SU-DHL-6 (cell line): Measurements from ENCODE around the gene SLC25A42.

Experiments
- H2AFZ ChIP-seq: fragments of 200-600 bp; sonication (generic); 2 replicates; pipeline ENCODE4 v1.6.1; 2014; ENCODE audit warnings: low read depth, mild to moderate bottlenecking, moderate library complexity, mixed read lengths, antibody characterized with exemption, low read length; ENCODE audit not compliant: severe bottlenecking
- H3F3A ChIP-seq: fragments of 200-600 bp; shearing (Covaris generic); 2 replicates; pipeline ENCODE4 v1.6.0; 2016; ENCODE audit warnings: antibody characterized with exemption, mild to moderate bottlenecking; ENCODE audit not compliant: insufficient read depth
- H3K27ac ChIP-seq: fragments of 200-600 bp; sonication (generic); 2 replicates; pipeline ENCODE4 v1.5.1; 2016; ENCODE audit warnings: low read depth, mild to moderate bottlenecking, low read length, moderate library complexity, mixed read lengths
- H3K27me3 ChIP-seq: fragments of 200-600 bp; sonication (generic), shearing (Covaris generic); 2 replicates; pipeline ENCODE4 v1.6.0; 2014; ENCODE audit warnings: mild to moderate bottlenecking, low read length
- H3K36me3 ChIP-seq: fragments of 200-600 bp; sonication (generic); 2 replicates; pipeline ENCODE4 v1.6.1; 2014; ENCODE audit warnings: mild to moderate bottlenecking, low read length, mixed read lengths
- H3K4me2 ChIP-seq: fragments of 300-600, 200-600 bp; shearing (Covaris generic), sonication (generic); 2 replicates; pipeline ENCODE4 v1.6.0; 2014; ENCODE audit warnings: low read length, low read depth, mild to moderate bottlenecking; ENCODE audit not compliant: poor library complexity, severe bottlenecking
- H3K4me3 ChIP-seq: fragments of 200-600 bp; sonication (generic); 2 replicates; pipeline ENCODE4 v1.5.1; 2014; ENCODE audit warnings: antibody characterized with exemption, low read length, mild to moderate bottlenecking, mixed read lengths; ENCODE audit not compliant: insufficient read depth, poor library complexity, severe bottlenecking
- H3K79me2 ChIP-seq: fragments of 200-600 bp; sonication (generic); 2 replicates; pipeline ENCODE4 v1.6.1; 2014; ENCODE audit warnings: mild to moderate bottlenecking, low read length, moderate library complexity; ENCODE audit not compliant: insufficient read depth
- H3K9ac ChIP-seq: fragments of 200-600 bp; sonication (generic); 2 replicates; pipeline ENCODE4 v1.7.0; 2014; ENCODE audit warnings: mild to moderate bottlenecking, low read length
- H3K9me2 ChIP-seq: fragments of 200-600 bp; sonication (generic); replicated peaks from 2 replicates; pipeline ENCODE4 v1.6.1; 2014; ENCODE audit warnings: low read length; ENCODE audit not compliant: insufficient read depth
- H3K9me3 ChIP-seq: fragments of 200-600 bp; sonication (generic); 2 replicates; pipeline ENCODE4 v1.6.1; 2014; ENCODE audit warnings: low read length, mixed read lengths; ENCODE audit not compliant: insufficient read depth
- H4K20me1 ChIP-seq: fragments of 200-600 bp; sonication (generic); 2 replicates; pipeline ENCODE4 v1.6.1; 2014; ENCODE audit warnings: low read depth, mild to moderate bottlenecking, antibody characterized with exemption, low read length, moderate library complexity, mixed read lengths
- EZH2phosphoT487 ChIP-seq: fragments of 200-600 bp; sonication (generic), shearing (Covaris generic); conservative IDR thresholded peaks from 2 replicates; pipeline ENCODE4 v1.6.1; 2018; ENCODE audit warnings: mild to moderate bottlenecking, antibody characterized with exemption, low read length, moderate library complexity, mixed read lengths
- TF ChIP-seq, protein P1 (sequence below): fragments of 200-600 bp; sonication (generic); IDR thresholded peaks from one replicate; pipeline ENCODE4 v1.5.1; 2017; ENCODE audit warnings: antibody characterized with exemption, mild to moderate bottlenecking, low read length, moderate library complexity; ENCODE audit not compliant: insufficient read depth, poor library complexity, severe bottlenecking

The SLC25A42 gene

DNA sequence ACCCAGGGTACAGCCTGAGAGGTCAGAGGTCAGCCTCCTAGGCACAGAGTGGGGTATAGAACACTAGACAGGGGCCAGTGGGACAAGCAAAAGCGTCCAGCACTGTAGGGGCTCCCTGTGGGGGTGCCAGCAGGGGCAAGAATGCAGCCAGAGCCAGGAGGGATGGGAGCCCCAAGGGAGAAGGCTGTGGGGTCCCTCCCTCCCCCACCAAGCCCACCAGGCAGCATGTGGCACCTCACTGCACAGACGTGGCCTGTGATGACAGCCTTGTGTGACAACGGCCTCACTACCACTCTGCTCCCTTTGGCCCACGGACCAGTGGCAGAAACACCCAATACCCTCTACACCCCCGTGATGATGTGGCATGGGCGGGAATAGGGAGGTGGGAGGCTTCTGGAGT lies 20.3 kb upstream of the SLC25A42 start:
- Histone ChIP-seq H3K9ac (no peak overlapping the region), H3K36me3 (peaks cover 6% of the 10 kb centered on the region; the same call in 1 of the 2 replicates), H3K9me3 (no peaks in the 10 kb centered on the region), H3K27me3 (no peaks in the 10 kb centered on the region), H3K4me3 (no peak overlapping the region), H2AFZ (no peak overlapping the region), H3K27ac (no peak overlapping the region), H3F3A (peaks cover 5% of the 10 kb centered on the region), H3K9me2 (no peaks in the 10 kb centered on the region), H3K4me2 (no peak overlapping the region), H3K79me2 (peaks cover 42% of the 10 kb centered on the region), H4K20me1 (no peaks in the 10 kb centered on the region)
- TF ChIP-seq EZH2phosphoT487, result no peak
- TF ChIP-seq, protein P1, sequence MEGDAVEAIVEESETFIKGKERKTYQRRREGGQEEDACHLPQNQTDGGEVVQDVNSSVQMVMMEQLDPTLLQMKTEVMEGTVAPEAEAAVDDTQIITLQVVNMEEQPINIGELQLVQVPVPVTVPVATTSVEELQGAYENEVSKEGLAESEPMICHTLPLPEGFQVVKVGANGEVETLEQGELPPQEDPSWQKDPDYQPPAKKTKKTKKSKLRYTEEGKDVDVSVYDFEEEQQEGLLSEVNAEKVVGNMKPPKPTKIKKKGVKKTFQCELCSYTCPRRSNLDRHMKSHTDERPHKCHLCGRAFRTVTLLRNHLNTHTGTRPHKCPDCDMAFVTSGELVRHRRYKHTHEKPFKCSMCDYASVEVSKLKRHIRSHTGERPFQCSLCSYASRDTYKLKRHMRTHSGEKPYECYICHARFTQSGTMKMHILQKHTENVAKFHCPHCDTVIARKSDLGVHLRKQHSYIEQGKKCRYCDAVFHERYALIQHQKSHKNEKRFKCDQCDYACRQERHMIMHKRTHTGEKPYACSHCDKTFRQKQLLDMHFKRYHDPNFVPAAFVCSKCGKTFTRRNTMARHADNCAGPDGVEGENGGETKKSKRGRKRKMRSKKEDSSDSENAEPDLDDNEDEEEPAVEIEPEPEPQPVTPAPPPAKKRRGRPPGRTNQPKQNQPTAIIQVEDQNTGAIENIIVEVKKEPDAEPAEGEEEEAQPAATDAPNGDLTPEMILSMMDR, result no peak

DNA sequence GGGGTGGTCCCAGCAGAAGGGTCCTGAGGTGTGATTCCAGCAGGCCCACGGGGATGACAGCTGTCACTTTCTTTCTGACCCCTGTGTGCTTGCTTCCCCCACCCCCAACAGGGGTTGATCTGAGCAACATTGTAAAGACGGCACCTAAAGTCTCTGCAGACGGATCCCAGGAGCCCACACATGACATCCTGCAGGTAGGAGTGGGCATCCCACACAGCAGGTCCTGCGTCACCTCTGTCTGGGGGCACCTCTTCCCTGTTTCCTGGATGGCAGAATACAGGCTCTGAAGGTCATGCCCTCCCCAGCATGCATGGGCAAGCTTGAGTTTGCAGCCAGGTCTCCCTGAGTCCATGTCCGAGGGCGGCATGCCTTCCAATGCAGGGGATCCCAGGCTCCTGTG lies 19.9 kb upstream of the SLC25A42 start:
- H3K79me2 ChIP-seq, result peaks cover 38% of the 10 kb centered on the region
- H3K27me3 ChIP-seq, result no peaks in the 10 kb centered on the region
- H3K27ac ChIP-seq, result no peak overlapping the region
- peaks cover 6% of the 10 kb centered on the region; the same call in 1 of the 2 replicates for H3K36me3 ChIP-seq
- no peak overlapping the region for H3K4me2 ChIP-seq
- no peak overlapping the region for H3K4me3 ChIP-seq
- H3F3A ChIP-seq, result peaks cover 5% of the 10 kb centered on the region
- no peak for TF ChIP-seq EZH2phosphoT487
- TF ChIP-seq, protein P1, result no peak
- no peak overlapping the region for H3K9ac ChIP-seq
- H2AFZ ChIP-seq, result no peak overlapping the region
- no peaks in the 10 kb centered on the region for H3K9me3 ChIP-seq
- no peaks in the 10 kb centered on the region for H4K20me1 ChIP-seq
- H3K9me2 ChIP-seq, result no peaks in the 10 kb centered on the region

DNA sequence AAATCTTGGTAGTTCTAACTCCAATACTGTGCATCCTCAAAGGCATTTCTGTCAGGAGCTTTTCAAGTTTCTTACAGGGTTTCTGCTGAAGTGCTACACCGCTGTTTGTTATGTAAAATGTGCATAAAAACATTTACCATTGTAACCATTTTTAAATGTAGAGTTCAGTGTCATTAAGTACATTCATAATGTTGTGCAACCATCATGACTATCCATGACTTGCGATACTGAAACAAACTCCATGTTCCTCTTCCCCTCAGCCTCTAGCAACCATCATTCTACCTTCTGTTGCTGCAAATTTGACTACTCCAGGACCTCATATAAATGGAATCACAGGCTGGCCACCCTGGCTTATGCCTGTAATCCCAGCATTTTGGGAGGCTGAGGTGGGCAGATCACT lies 14.4 kb upstream of the SLC25A42 start:
- Histone ChIP-seq H3K4me2 (no peak overlapping the region), H2AFZ (no peak overlapping the region), H3K27me3 (no peaks in the 10 kb centered on the region), H3K9me2 (no peaks in the 10 kb centered on the region), H4K20me1 (no peaks in the 10 kb centered on the region), H3K9me3 (no peaks in the 10 kb centered on the region), H3K9ac (no peak overlapping the region), H3K4me3 (no peak overlapping the region), H3K27ac (no peak overlapping the region), H3K79me2 (no peaks in the 10 kb centered on the region; the same call in 1 of the 2 replicates), H3F3A (no peaks in the 10 kb centered on the region), H3K36me3 (peaks cover 6% of the 10 kb centered on the region; the same call in 1 of the 2 replicates)
- TF ChIP-seq, protein P1, result no peak
- no peak for TF ChIP-seq EZH2phosphoT487
